Measurements from ENCODE around the gene KRTAP9-1. TPM values are rescaled to one million over a fixed set of nuclear protein-coding genes. Genes with fewer than 3 reads are reported as not detected.

The KRTAP9-1 gene
- total and polyA plus RNA-seq, 11 donors = not detected

- TF ChIP-seq CTCF (IDR thresholded peaks at IDR 0.05) = no peak
- TF ChIP-seq POLR2A (IDR thresholded peaks at IDR 0.05) = no peak
- Histone ChIP-seq H3K27me3 (peaks cover 0 to 9% (median 0%) of the 10 kb centered on the region in 9 donors), H3K27ac (no peak overlapping the region), H3K36me3 (no peaks in the 10 kb centered on the region), H3K9me3 (peaks cover 0 to 12% (median 0%) of the 10 kb centered on the region in 12 donors), H3K4me1 (no peaks in the 10 kb centered on the region), H3K4me3 (no peak overlapping the region)
- WGBS, 4 donors = 39 to 44% (median 42%) methylated on average over 1 of the region's 1 CpG
- intact Hi-C loops (cut with DNase I) = no loop called here
- ATAC-seq = no peak
- no peak for DNase-seq
These were observed 6.4 kb downstream of the KRTAP9-1 start for GRCh38 chr17:41196068-41196467.

- peaks cover 0 to 12% (median 0%) of the 10 kb centered on the region in 12 donors for H3K9me3 ChIP-seq
- no peak for ATAC-seq
- TF ChIP-seq POLR2A (IDR thresholded peaks at IDR 0.05) (no peak), CTCF (IDR thresholded peaks at IDR 0.05) (no peak)
- H3K4me3 ChIP-seq = no peak overlapping the region
- intact Hi-C loops (cut with DNase I) = no loop called here
- no peaks in the 10 kb centered on the region for H3K27me3 ChIP-seq
- no peak overlapping the region for H3K27ac ChIP-seq
- WGBS, 4 donors = 67 to 75% (median 70%) methylated on average over 5 of the region's 5 CpGs
- DNase-seq = no peak
- H3K4me1 ChIP-seq = no peaks in the 10 kb centered on the region
- H3K36me3 ChIP-seq = no peaks in the 10 kb centered on the region
These were observed 9.9 kb downstream of the KRTAP9-1 start for GRCh38 chr17:41199421-41200078.

- Histone ChIP-seq H3K27me3 (peaks cover 0 to 44% (median 7%) of the 10 kb centered on the region in 9 donors), H3K9me3 (peaks cover 0 to 2% (median 0%) of the 10 kb centered on the region in 12 donors), H3K4me1 (no peaks in the 10 kb centered on the region), H3K27ac (no peak overlapping the region), H3K4me3 (no peak overlapping the region), H3K36me3 (no peaks in the 10 kb centered on the region)
- intact Hi-C loops (cut with DNase I) = no loop called here
- no peak for ATAC-seq
- no peak for TF ChIP-seq POLR2A (IDR thresholded peaks at IDR 0.05)
- no peak for TF ChIP-seq CTCF (IDR thresholded peaks at IDR 0.05)
- 25 to 58% (median 43%) methylated on average over 1 of the region's 1 CpG for WGBS, 4 donors
- no peak for DNase-seq
These were observed 22.3 kb downstream of the KRTAP9-1 start for GRCh38 chr17:41211845-41212466.

GRCh38 chr17:41212524-41213169 lies 23.0 kb downstream of the KRTAP9-1 start:
- ATAC-seq (no peak), DNase-seq (no peak)

More at GRCh38 chr17:41212524-41213169, 23.0 kb downstream of the KRTAP9-1 start:
- TF ChIP-seq CTCF (IDR thresholded peaks at IDR 0.05) = no peak
- no peak for TF ChIP-seq POLR2A (IDR thresholded peaks at IDR 0.05)
- intact Hi-C loops (cut with DNase I) = no loop called here
- no peaks in the 10 kb centered on the region for H3K36me3 ChIP-seq
- no peaks in the 10 kb centered on the region for H3K4me1 ChIP-seq
- H3K9me3 ChIP-seq = no peaks in the 10 kb centered on the region
- no peak overlapping the region for H3K27ac ChIP-seq
- WGBS, 4 donors = 68 to 73% (median 70%) methylated on average over 4 to 7 of the region's 7 CpGs
- H3K27me3 ChIP-seq = peaks cover 0 to 44% (median 6%) of the 10 kb centered on the region in 9 donors
- H3K4me3 ChIP-seq = no peak overlapping the region
